Panc1 (cell line): ENCODE results near the gene MYBPHL. TPM values are rescaled to one million over a fixed set of nuclear protein-coding genes. Genes with fewer than 3 reads are reported as not detected.
A peak's percentile ranks its signal among the peaks of the same experiment; 100 is the strongest.

Source experiments
- ATAC-seq: fragments of 200-7000 bp; cut with Tn5 transposase; 2 replicates; pipeline ENCODE4 v1.9.1; 2020; ENCODE audit warnings: mild to moderate bottlenecking, moderate library complexity
- BruUV-seq: library from RNA; stranded (reverse); fragments of 400-500 nt; replicated peaks from 2 replicates; lab custom pipeline; 2021; lab: Mats Ljungman, UMichigan
- CTCF ChIA-PET: fragments of 300-600 bp; sonication (Branson Sonifier 250); formaldehyde crosslinking; loops from one replicate; lab custom pipeline; 2022; ENCODE audit warnings: antibody characterized with exemption; lab: Charles Lee
- POLR2A ChIA-PET: fragments of 300-600 bp; sonication (Branson Sonifier 250); formaldehyde crosslinking; loops from one replicate; lab custom pipeline; 2022; ENCODE audit warnings: antibody characterized with exemption; lab: Charles Lee
- DNase-seq: peaks from one replicate; pipeline ENCODE4 v3.0.0-alpha.2; 2010; ENCODE audit warnings: low read depth, low spot score
- H3K27ac ChIP-seq: 2 replicates; pipeline ENCODE4 v1.5.1; 2011; ENCODE audit warnings: mild to moderate bottlenecking, low read length, inconsistent platforms
- H3K27me3 ChIP-seq: fragments of 200-500 bp; sonication (Bioruptor generic); 2 replicates; pipeline ENCODE4 v1.6.0; 2014; ENCODE audit warnings: low read length, inconsistent platforms; ENCODE audit not compliant: control insufficient read depth, insufficient read depth
- H3K36me3 ChIP-seq: fragments of 200-500 bp; sonication (Bioruptor generic); 2 replicates; pipeline ENCODE4 v1.5.1; 2014; ENCODE audit warnings: inconsistent platforms, mild to moderate bottlenecking, low read length, moderate library complexity; ENCODE audit not compliant: control insufficient read depth, insufficient read depth
- H3K4me1 ChIP-seq: 2 replicates; pipeline ENCODE4 v1.5.1; 2011; ENCODE audit warnings: inconsistent platforms, mild to moderate bottlenecking, low read length, moderate library complexity; ENCODE audit not compliant: control insufficient read depth, insufficient read depth
- H3K4me3 ChIP-seq, 2 experiments: 2 replicates each; pipeline ENCODE4 v1.5.1; 2011 to 2012; ENCODE audit warnings: low read depth in 2 of 2, low read length in 2 of 2, mild to moderate bottlenecking in 2 of 2, inconsistent platforms in 1 of 2, moderate library complexity in 1 of 2
- H3K9me3 ChIP-seq: fragments of 200-500 bp; sonication (Bioruptor generic); 2 replicates; pipeline ENCODE4 v1.5.1; 2014; ENCODE audit warnings: low read depth, mild to moderate bottlenecking, inconsistent platforms, low read length, moderate library complexity; ENCODE audit not compliant: control insufficient read depth, insufficient read depth
- POLR2AphosphoS5 ChIP-seq: IDR thresholded peaks from 2 replicates; pipeline ENCODE4 v1.6.1; 2012; ENCODE audit warnings: mild to moderate bottlenecking, low read depth, low read length, moderate library complexity
- REST ChIP-seq, 2 experiments: IDR thresholded peaks; 2 replicates each; pipeline ENCODE4 v1.6.1; 2011 to 2012; ENCODE audit warnings: low read depth in 2 of 2, control low read depth in 1 of 2, low read length in 1 of 2, mild to moderate bottlenecking in 1 of 2, moderate library complexity in 1 of 2; ENCODE audit not compliant: insufficient read depth in 1 of 2
- SIN3A ChIP-seq: IDR thresholded peaks from 2 replicates; pipeline ENCODE4 v1.6.1; 2012; ENCODE audit warnings: low read depth, mild to moderate bottlenecking, low read length, moderate library complexity, borderline replicate concordance; ENCODE audit not compliant: insufficient read depth
- TCF7L2 ChIP-seq: IDR thresholded peaks from 2 replicates; pipeline ENCODE4 v1.6.1; 2011; ENCODE audit warnings: mild to moderate bottlenecking, low read depth, low read length, inconsistent platforms
- in situ Hi-C: cut with HindIII; loops from 2 replicates; pipeline ENCODE4 v1.10.0; 2016; ENCODE audit warnings: low sequenced_read_pairs, low pct_unique_long_range_greater_than_20kb
- intact Hi-C: fragments of 100-400 bp; cut with micrococcal nuclease; formaldehyde crosslinking; loops from one replicate; pipeline ENCODE4 v1.10.0; 2022; ENCODE audit not compliant: unreplicated experiment
- total RNA-seq: library from RNA; stranded (reverse); gene quantifications from one replicate; pipeline ENCODE4 v1.2.1, GENCODE V29; 2021; ENCODE audit not compliant: unreplicated experiment
- TF ChIP-seq, protein P1 (sequence below): fragments of 450-650 bp; IDR thresholded peaks from 2 replicates; pipeline ENCODE4 v1.5.1; 2017; ENCODE audit warnings: mild to moderate bottlenecking

The MYBPHL gene
- total RNA-seq, 1 experiment from 2014 or later, result not detected

DNA sequence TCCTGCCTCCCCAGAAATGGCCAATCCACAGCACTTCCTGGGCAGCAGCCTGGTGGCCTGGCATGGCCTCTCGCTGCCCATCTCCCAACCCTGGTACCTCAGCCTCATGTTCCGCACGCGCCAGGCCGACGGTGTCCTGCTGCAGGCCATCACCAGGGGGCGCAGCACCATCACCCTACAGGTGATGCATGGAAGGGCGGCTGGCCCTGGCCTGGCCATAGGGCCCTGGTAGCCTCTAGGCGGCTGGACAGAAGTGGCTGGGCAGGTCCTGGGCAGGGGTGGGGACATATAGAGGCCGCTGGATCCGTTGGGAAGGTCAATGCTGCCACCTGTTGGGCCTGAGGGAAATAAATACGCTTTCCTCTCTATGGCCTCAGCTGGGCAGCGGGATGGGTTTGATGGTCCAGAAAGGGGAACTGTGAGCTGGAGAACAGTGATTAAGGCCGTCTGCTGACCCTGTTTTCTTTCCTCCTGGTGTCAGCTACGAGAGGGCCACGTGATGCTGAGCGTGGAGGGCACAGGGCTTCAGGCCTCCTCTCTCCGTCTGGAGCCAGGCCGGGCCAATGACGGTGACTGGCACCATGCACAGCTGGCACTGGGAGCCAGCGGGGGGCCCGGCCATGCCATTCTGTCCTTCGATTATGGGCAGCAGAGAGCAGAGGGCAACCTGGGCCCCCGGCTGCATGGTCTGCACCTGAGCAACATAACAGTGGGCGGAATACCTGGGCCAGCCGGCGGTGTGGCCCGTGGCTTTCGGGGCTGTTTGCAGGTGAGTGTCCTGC lies 43.0 kb downstream of the MYBPHL start:
- Histone ChIP-seq H3K27ac (no peak overlapping the region), H3K4me1 (no peaks in the 10 kb centered on the region), H3K36me3 (no peaks in the 10 kb centered on the region), H3K4me3 (no peak overlapping the region), H3K9me3 (no peaks in the 10 kb centered on the region), H3K27me3 (no peaks in the 10 kb centered on the region)
- CTCF ChIA-PET, result interaction anchor here (0.6 kb wide), 1 partner anchor 61 kb away, joined by 3 read pairs; no protein-coding TSS in a partner anchor
- in situ Hi-C loops, result no loop called here
- DNase-seq (no peak), ATAC-seq (peak; percentile 98)
- POLR2A ChIA-PET, result no interaction called here
- TF ChIP-seq, protein P1, sequence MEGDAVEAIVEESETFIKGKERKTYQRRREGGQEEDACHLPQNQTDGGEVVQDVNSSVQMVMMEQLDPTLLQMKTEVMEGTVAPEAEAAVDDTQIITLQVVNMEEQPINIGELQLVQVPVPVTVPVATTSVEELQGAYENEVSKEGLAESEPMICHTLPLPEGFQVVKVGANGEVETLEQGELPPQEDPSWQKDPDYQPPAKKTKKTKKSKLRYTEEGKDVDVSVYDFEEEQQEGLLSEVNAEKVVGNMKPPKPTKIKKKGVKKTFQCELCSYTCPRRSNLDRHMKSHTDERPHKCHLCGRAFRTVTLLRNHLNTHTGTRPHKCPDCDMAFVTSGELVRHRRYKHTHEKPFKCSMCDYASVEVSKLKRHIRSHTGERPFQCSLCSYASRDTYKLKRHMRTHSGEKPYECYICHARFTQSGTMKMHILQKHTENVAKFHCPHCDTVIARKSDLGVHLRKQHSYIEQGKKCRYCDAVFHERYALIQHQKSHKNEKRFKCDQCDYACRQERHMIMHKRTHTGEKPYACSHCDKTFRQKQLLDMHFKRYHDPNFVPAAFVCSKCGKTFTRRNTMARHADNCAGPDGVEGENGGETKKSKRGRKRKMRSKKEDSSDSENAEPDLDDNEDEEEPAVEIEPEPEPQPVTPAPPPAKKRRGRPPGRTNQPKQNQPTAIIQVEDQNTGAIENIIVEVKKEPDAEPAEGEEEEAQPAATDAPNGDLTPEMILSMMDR, result peak; percentile 96
- TF ChIP-seq POLR2AphosphoS5, result no peak
- no peak for TF ChIP-seq SIN3A
- TF ChIP-seq REST (IDR thresholded peaks at IDR 0.05; ENCODE audit: insufficient read depth in 1 of 2, low read depth in 2 of 2, low read length in 1 of 2), result no peak
- no peak for TF ChIP-seq TCF7L2
- intact Hi-C loops, result loop anchor here (5.0 kb wide), 1 partner anchor 134 kb away; the partner anchor contains the start of gene SORT1
- BruUV-seq, result no TSS peak

DNA sequence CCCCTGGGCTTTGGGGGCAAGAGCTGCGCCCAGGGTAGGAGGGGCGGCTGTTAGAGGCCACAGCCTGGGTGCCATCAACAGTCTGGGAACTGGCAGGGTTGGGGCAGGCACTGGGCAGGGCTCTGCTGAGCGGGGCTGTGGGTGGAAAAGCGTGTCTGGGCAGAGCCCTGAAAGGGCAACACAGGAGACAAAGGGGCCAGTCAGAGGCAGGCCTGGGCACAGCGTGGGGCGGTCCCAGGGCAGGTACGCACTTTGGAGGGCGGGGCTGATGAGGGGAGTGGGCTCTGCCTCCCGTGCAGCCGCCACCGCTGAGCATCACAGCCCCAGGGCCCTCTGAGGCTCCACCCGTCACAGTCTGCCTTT lies 43.6 kb downstream of the MYBPHL start:
- no peaks in the 10 kb centered on the region for H3K27me3 ChIP-seq
- H3K9me3 ChIP-seq, result no peaks in the 10 kb centered on the region
- BruUV-seq, result no TSS peak
- no peak overlapping the region for H3K27ac ChIP-seq
- in situ Hi-C loops, result no loop called here
- H3K4me3 ChIP-seq, result no peak overlapping the region
- no peaks in the 10 kb centered on the region for H3K4me1 ChIP-seq
- no peaks in the 10 kb centered on the region for H3K36me3 ChIP-seq
- no peak for DNase-seq
- TF ChIP-seq POLR2AphosphoS5 (no peak), TCF7L2 (no peak), REST (IDR thresholded peaks at IDR 0.05; ENCODE audit: insufficient read depth in 1 of 2, low read depth in 2 of 2, low read length in 1 of 2) (no peak), SIN3A (no peak)
- TF ChIP-seq, protein P1, result no peak
- ATAC-seq, result peak; percentile 26
- ChIA-PET POLR2A (no interaction called here), CTCF (interaction anchor here (0.6 to 0.8 kb wide), 2 partner anchors 24 to 60 kb away, joined by 3 read pairs; no protein-coding TSS in a partner anchor)
- intact Hi-C loops, result loop anchor here (5.0 kb wide), 1 partner anchor 134 kb away; the partner anchor contains the start of gene SORT1
